Measurements from ENCODE around the gene DTD2. TPM values are rescaled to one million over a fixed set of nuclear protein-coding genes. Genes with fewer than 3 reads are reported as not detected.

The DTD2 gene
- polyA plus RNA-seq, 1 experiment, result 16.4 TPM

DNA sequence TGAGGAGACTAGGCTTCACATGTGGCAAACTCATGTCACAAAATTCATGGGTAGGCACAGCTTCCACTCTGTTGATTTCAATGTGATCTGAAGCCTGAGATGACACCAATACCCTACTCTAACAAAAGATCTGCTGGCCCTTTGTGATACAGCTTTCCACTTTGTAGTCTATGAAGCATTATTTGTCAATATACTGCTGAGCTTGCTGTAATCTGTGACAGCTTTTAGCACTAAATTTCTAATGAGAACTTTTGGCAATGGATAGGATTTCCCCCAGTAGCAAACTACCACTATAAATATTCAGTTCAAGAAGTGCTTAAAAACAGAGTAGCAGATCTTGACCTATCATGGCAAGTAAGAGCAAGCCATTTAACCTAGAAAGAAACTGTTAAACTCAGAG lies 31.4 kb downstream of the DTD2 start:
- DNase-seq (ENCODE audit: low read depth), result no peak
- Histone ChIP-seq H3K36me3 (ENCODE audit: control insufficient read depth, insufficient read depth, low read length) (no peaks in the 10 kb centered on the region), H3K27me3 (ENCODE audit: control insufficient read depth, insufficient read depth, low read length) (no peaks in the 10 kb centered on the region), H3K4me3 (ENCODE audit: low read depth, low read length) (no peak overlapping the region)
- ChIA-PET CTCF (interaction anchor here (0.6 to 0.7 kb wide), 3 partner anchors 24 to 864 kb away, joined by 3 read pairs; no protein-coding TSS in a partner anchor), POLR2A (interaction anchor here (0.6 kb wide), 1 partner anchor 652 kb away, joined by 3 read pairs; no protein-coding TSS in a partner anchor)
- TF ChIP-seq, protein P1, sequence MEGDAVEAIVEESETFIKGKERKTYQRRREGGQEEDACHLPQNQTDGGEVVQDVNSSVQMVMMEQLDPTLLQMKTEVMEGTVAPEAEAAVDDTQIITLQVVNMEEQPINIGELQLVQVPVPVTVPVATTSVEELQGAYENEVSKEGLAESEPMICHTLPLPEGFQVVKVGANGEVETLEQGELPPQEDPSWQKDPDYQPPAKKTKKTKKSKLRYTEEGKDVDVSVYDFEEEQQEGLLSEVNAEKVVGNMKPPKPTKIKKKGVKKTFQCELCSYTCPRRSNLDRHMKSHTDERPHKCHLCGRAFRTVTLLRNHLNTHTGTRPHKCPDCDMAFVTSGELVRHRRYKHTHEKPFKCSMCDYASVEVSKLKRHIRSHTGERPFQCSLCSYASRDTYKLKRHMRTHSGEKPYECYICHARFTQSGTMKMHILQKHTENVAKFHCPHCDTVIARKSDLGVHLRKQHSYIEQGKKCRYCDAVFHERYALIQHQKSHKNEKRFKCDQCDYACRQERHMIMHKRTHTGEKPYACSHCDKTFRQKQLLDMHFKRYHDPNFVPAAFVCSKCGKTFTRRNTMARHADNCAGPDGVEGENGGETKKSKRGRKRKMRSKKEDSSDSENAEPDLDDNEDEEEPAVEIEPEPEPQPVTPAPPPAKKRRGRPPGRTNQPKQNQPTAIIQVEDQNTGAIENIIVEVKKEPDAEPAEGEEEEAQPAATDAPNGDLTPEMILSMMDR (IDR thresholded peaks at IDR 0.05; ENCODE audit: insufficient read depth, low read depth, low read length), result no peak

DNA sequence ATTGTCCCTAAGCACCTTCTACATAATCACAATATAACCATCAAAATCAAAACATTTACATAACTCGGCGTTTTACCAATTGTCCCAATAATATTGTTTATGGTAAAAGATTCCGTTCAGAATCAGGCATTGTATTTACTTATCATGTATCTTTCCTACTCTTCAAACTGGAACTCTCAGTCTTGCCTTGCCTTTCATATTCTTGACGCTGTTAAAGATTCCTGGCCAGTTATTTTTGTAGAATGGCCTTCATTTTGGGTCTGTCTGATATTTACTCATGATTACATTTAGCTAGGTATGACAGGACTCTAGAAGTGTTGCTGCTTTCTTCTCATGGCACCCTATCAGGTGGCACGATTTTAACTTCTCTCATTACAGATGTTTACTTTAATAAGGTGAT lies 36.1 kb downstream of the DTD2 start:
- TF ChIP-seq, protein P1 (IDR thresholded peaks at IDR 0.05; ENCODE audit: insufficient read depth, low read depth, low read length), result no peak
- no peaks in the 10 kb centered on the region for H3K27me3 ChIP-seq (ENCODE audit: control insufficient read depth, insufficient read depth, low read length)
- H3K4me3 ChIP-seq (ENCODE audit: low read depth, low read length), result no peak overlapping the region
- ChIA-PET CTCF (interaction anchor here (0.8 to 1.8 kb wide), 2 partner anchors 8 to 13 kb away, joined by 3 to 4 read pairs; no protein-coding TSS in a partner anchor), POLR2A (no interaction called here)
- no peak for DNase-seq (ENCODE audit: low read depth)
- no peaks in the 10 kb centered on the region for H3K36me3 ChIP-seq (ENCODE audit: control insufficient read depth, insufficient read depth, low read length)

DNA sequence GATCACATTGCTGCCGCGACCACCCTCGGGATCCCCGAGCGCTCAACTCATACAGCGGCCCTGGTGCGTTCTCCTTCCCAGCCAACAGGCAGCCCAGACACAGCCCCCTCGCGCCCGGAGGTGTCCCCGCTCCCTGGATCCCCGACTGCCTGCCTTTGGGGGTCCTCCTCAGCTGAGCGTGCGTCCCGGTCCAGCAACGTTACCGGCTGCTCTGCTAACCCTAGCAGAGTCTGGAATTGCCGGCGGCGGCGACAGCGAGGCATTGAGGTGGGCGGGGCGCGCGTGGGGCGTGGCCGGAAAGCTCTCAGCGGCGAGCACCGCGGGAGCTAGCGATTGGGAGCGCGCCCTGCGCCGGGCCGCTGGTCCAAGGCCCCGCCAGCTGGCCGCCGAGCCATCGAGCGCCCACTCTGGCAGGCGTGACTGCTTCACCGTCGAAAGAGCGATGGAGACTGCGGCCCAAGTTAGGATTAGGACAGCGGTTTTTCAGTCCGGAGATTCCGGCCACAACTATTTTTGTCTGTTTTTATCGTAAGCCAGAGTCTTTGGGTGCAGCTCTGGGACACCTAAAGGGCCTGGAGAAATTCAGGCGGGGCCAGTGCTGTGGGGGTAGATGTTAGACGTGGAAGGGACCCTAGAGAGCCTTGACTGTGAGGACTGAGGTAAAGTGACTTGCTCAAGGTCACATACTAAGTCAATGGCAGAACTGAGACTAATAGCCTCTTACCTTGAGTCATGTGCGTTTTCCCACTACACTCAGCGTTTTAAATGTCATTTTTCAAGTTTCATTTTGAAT lies 36.8 kb downstream of the DTD2 start, which contains the start of gene HEATR5A:
Gene HEATR5A, minus strand, starts transcription at position 232 of the 793 bp plus-strand sequence. CDS start 17,575 bp downstream, outside the sequence.
- Histone ChIP-seq H3K36me3 (ENCODE audit: control insufficient read depth, insufficient read depth, low read length) (no peaks in the 10 kb centered on the region), H3K4me3 (ENCODE audit: low read depth, low read length) (peak within 1 kb of the TSS; percentile 100), H3K27me3 (ENCODE audit: control insufficient read depth, insufficient read depth, low read length) (no peaks in the 10 kb centered on the region)
- POLR2A ChIA-PET, result interaction anchor here (0.5 to 1.7 kb wide), 5 partner anchors 15 to 1093 kb away, joined by 3 to 7 read pairs (median 3); no protein-coding TSS in a partner anchor
- CTCF ChIA-PET, result interaction anchor here (0.6 to 1.8 kb wide), 5 partner anchors 8 to 34 kb away, joined by 3 to 10 read pairs (median 3); no protein-coding TSS in a partner anchor
- TF ChIP-seq, protein P1 (IDR thresholded peaks at IDR 0.05; ENCODE audit: insufficient read depth, low read depth, low read length), result peak; percentile 40
- peak; percentile 66 for DNase-seq (ENCODE audit: low read depth)

DNA sequence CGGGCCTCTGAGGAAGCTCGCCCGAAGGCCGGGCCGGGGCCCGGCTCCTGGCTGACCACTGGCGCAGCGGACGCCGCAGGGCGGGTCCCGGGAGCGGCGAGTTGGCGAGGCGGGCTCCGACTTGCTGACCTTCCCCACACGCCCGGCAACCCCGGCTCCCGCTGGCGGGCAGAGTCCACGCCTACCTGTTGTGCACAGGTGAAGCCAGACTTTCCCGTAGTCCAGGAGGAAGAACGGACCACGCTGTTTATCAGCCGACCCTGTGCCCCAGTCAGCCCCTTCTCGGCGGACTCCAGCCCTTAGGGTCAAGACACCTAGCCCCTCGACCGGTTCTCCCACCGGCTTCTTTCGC lies 37.4 kb downstream of the DTD2 start:
- ChIA-PET CTCF (interaction anchor here (1.1 to 1.8 kb wide), 4 partner anchors 15 to 60 kb away, joined by 3 to 10 read pairs (median 4); no protein-coding TSS in a partner anchor), POLR2A (interaction anchor here (1.7 kb wide), 1 partner anchor 15 kb away, joined by 7 read pairs; no protein-coding TSS in a partner anchor)
- DNase-seq (ENCODE audit: low read depth), result no peak
- H3K36me3 ChIP-seq (ENCODE audit: control insufficient read depth, insufficient read depth, low read length), result no peaks in the 10 kb centered on the region
- peak overlapping the region; percentile 100 for H3K4me3 ChIP-seq (ENCODE audit: low read depth, low read length)
- TF ChIP-seq, protein P1 (IDR thresholded peaks at IDR 0.05; ENCODE audit: insufficient read depth, low read depth, low read length), result no peak
- H3K27me3 ChIP-seq (ENCODE audit: control insufficient read depth, insufficient read depth, low read length), result no peaks in the 10 kb centered on the region

All from BJ (cell line).